K562 treated with DMSO at 1 percent for 48 hours (cell line): ENCODE data around the gene TMIGD2. TPM values are rescaled to one million over a fixed set of nuclear protein-coding genes. Genes with fewer than 3 reads are reported as not detected.

Experiments used
- total RNA-seq: library from RNA; unstranded; fragments of 300-600 nt; gene quantifications from 2 replicates; pipeline ENCODE4 v1.2.3, GENCODE V29; 2022; ENCODE audit warnings: low replicate concordance; ENCODE audit errors: extremely low read depth

Gene TMIGD2, protein sequence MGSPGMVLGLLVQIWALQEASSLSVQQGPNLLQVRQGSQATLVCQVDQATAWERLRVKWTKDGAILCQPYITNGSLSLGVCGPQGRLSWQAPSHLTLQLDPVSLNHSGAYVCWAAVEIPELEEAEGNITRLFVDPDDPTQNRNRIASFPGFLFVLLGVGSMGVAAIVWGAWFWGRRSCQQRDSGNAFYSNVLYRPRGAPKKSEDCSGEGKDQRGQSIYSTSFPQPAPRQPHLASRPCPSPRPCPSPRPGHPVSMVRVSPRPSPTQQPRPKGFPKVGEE
- total RNA-seq = not detected in 2 replicates

DNA sequence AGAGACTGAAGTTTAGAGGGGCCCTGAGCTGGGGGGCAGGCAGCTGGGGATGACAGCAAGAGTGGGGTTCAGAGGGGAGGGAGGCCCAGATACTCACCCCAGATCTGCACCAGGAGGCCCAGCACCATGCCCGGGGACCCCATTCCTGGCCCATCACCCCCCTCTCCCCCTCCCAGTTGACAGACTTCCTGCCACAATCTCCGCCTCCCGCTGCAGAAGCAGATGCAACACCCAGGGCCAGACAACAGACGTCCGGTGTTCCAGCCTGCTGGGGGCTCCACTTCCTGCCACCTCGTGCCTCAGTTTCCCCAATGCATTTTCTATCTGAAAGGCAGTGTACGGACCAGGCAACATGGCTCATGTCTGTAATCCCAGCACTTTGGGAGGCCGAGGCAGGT is at the start of gene TMIGD2:
TSS of gene TMIGD2 (minus strand) at position 147 of the 398 bp plus-strand sequence. CDS start at position 143, 4 bp downstream.

DNA sequence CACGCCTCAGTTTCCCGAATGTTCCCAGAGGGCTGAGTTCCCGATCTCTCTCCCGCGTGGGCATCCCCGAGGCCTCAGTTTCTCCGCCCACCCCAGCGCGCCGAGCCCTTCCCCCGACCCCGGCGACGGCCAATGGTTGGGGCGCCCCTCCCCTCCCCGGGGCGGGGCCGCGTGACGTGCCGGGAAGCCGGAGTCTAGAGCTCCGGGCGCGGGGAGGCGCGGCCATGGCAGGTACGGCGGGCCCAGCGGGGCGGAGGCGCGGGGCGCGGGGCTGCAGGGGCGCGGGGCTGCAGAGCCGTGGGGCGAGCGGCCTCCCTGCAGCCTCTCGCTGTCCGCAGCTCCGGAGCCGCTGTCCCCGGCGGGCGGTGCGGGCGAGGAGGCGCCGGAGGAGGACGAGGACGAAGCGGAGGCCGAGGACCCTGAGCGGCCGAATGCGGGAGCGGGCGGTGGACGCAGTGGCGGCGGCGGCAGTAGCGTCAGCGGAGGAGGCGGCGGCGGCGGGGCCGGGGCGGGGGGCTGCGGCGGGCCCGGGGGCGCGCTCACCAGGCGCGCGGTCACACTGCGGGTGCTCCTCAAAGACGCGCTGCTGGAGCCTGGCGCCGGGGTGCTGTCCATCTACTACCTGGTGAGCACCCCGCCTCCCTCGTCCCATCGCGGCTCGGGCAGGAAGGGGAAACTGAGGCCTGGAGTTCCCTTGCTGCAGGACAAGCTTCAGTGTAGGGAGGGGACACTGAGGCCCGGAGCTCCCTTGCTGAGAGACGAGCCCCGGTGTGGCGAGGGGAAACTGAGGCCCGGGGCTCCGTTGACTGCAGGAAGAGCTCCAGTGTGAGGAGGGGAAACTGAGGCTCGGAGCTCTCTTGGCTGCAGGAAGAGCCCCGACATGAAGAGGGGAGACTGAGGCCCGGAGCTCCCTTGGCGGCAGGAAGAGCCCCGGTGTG is 41.5 kb upstream of the TMIGD2 start, which contains the start of gene MPND:
TSS of gene MPND (plus strand) at position 193 of the 938 bp plus-strand sequence. CDS start at position 225, 32 bp downstream.

DNA sequence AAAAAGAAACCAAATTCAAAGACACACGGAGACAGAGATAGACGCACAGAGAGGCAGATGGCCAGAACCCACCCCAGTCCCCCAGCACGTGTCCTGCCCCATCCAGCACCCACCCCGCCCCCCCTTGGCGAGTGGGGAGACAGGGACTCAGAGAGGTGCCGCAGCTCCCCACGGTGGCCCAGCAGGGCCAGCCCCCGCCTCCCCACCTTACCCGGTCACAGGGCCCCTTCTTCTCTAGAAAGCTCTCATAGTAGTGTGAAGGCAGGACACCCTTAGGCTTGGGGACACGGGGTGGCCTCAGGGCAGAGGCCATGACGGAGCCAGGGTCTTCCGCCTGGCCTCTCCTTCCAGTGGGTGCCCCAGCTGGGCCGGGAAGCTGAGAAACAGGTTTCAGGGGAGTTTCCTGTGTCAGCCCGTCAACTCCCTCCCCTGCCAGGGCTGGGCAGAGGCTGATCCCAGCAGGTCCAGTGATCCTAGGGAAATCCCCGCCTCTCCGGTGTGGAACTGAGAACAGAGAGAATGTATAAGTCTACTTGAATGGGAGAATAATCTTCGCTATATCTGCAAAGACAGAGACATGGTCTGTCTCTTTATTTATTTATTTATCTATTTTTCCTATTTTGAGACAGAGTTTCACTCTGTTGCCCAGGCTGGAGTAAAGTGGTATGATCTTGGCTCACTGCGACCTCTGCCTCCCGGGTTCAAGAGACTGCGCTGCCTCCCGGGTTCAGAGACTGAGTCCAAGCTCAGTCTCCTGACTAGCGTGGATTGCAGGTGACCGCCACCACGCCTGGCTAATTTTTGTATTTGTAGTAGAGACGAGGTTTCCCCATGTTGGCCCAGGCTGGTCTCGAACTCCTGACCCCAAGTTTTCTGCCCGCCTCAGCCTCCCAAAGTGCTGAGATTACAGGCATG is 36.5 kb upstream of the TMIGD2 start, which contains the start of gene STAP2:
TSS of gene STAP2 (minus strand) at position 387 of the 915 bp plus-strand sequence. CDS start at position 313, 74 bp downstream.

DNA sequence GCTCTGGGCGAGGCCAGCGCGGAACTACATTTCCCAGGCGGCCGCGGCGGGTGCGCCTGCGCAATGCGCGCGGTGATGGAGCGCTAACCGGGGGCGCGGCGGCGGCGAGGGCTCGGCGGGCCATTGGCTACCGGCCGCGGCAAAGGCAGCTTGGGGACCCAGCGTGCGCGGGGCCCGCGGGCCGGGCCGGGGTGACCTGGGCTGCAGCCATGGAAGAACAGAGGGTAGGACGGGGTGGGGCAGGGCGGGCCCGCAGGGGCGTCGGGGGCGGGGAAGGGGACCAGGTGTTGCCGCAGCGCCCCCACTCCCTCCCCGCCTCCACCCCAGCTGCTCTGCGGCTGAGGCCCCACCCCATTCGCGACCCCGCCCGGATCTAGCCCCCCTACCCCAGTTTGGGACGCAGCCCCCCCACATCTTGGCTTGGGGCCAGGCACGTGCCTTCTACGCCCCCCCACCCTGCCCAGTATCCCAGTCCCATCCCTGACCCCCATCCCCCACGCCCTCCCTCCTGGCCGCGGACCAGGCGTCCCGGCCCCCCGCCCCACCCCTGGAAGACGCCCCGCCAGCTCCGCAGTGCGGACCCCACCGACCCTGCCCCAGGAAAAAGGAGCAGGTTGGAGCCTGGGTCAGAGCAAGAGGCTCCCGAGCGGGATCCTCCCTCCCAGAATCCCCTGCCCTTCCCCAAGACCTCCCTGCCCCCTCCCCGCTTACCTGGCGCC is 2.5 kb upstream of the TMIGD2 start, which contains the start of gene FSD1:
TSS of gene FSD1 (plus strand) at position 61 of the 719 bp plus-strand sequence. CDS start at position 210, 149 bp downstream.

DNA sequence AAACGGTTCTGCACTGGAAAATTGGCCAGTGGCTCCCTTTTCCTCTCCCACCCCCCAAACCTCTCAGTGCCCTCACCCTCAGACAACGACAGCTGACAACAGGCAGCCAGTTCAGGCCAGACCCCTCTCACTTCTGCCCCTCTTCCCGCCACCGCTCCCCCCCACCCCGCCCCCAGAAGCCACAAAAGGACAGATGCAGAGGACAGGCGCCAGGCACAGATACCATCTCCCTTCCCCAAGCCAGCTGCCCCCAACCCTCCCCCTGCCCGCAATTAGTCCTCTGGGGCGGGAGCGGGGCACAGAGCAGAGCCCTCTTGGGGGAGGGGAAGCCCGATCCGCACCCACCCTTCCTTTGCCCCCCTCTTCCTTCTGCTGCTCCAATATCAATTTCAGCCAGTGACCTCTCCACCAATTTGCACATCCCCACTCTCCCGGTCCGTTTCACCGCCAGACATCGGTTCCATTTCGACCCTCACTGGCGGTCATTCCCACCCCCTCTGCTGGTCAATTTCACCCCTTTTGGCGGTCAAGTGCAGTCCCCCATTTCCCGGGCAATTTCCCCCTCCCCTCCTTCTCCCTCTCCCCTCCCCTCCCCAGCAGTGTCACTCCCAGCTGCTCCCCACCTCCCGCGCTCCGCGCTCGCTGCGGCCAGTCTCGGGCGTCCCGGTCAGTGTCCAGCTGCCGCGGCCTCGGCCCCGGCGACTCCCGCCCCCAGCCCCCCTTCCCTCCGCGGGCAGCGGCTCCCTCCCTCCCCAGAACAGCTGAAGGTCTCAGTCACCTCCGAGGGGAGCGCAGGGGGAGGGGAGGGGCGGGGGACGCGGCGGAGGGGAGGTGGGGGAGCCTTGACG is 23.5 kb downstream of the TMIGD2 start, which contains the start of gene SHD:
TSS of gene SHD (plus strand) at position 848 of the 848 bp plus-strand sequence. CDS start 798 bp downstream, outside the sequence.

DNA sequence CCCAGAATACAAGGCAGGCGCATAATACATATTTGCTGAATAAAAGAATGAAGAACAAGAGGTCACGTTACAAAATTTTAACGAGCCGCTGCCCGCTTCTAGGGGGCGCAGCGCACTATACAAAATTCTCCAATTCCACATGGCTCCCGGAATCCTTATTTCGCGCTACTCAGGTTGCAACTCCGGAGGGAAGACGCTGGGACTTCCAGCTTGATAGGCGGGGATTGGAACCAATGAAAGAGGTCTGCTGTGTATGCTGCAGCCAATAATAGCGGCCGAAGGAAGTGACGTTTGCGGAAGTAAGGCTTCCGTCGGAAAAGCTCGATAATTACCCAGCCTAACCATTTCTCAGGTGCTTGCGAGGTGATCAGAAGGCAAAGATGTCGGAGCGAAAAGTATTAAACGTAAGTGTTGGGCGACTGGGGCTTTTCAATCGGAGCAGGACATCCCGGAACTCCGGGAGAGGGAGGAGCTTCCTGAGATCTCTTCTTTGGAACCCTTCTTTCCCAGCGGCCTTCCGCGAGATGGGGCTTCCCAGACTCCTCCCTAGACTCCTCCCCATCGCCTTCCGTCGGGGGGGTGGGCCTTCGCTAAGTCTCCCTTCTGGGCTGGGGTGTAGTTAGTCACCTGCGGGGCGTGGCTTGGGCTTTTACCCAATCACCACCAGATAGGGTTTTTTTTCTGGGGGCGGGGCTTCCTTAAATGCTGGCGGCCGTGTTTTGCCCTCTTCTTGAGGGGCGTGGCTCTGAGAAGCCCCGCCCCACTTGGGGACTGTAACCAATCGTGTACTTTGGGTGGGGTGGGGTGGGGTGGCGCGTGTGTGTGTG is 55.2 kb downstream of the TMIGD2 start, which contains the start of gene YJU2:
TSS of gene YJU2 (plus strand) at position 314 of the 827 bp plus-strand sequence. CDS start at position 381, 67 bp downstream.

Other genes with a start within 250 kb of the TMIGD2 start
- not detected in 2 replicates for gene ZBTB7A, start 235.5 kb downstream of the TMIGD2 start, total RNA-seq
- gene MAP2K2, start 178.3 kb downstream of the TMIGD2 start, total RNA-seq = not detected in 2 replicates
- not detected in 2 replicates for gene CREB3L3, start 148.8 kb downstream of the TMIGD2 start, total RNA-seq
- gene SIRT6, start 119.8 kb downstream of the TMIGD2 start, total RNA-seq = not detected in 2 replicates
- not detected in 2 replicates for gene ANKRD24, start 119.7 kb downstream of the TMIGD2 start, total RNA-seq
- not detected in 2 replicates for gene EBI3, start 72.9 kb downstream of the TMIGD2 start, total RNA-seq
- gene YJU2, start 55.3 kb downstream of the TMIGD2 start, total RNA-seq = not detected in 2 replicates
- not detected in 2 replicates for gene SHD, start 23.1 kb downstream of the TMIGD2 start, total RNA-seq
- not detected in 2 replicates for gene FSD1, start 2.2 kb upstream of the TMIGD2 start, total RNA-seq
- gene STAP2, start 36.4 kb upstream of the TMIGD2 start, total RNA-seq = not detected in 2 replicates
- gene MPND, start 41.2 kb upstream of the TMIGD2 start, total RNA-seq = not detected in 2 replicates
- gene SH3GL1, start 98.2 kb upstream of the TMIGD2 start, total RNA-seq = 179 TPM in 1 of 2 replicates, not detected in the other
- gene CHAF1A, start 100.3 kb upstream of the TMIGD2 start, total RNA-seq = not detected in 2 replicates
- gene UBXN6, start 155.4 kb upstream of the TMIGD2 start, total RNA-seq = not detected in 2 replicates
- 312 TPM in 1 of 2 replicates, not detected in the other for gene HDGFL2, start 169.9 kb upstream of the TMIGD2 start, total RNA-seq
- not detected in 2 replicates for gene PLIN4, start 216.1 kb upstream of the TMIGD2 start, total RNA-seq
- gene PLIN5, start 232.8 kb upstream of the TMIGD2 start, total RNA-seq = not detected in 2 replicates
- 123 TPM in 1 of 2 replicates, not detected in the other for gene LRG1, start 237.6 kb upstream of the TMIGD2 start, total RNA-seq